Keratinocyte (primary cell): ENCODE results near the gene PRKAR1B.

Experiments
- CTCF ChIP-seq, 3 experiments: IDR thresholded peaks in 1 of 3; conservative IDR thresholded peaks in 1 of 3; optimal IDR thresholded peaks in 1 of 3; 2 replicates in 2 of 3; 3 replicates in 1 of 3; pipeline versions ENCODE3 to v1.5.1; 2011; ENCODE audit warnings: low read length in 3 of 3, mild to moderate bottlenecking in 3 of 3, moderate library complexity in 2 of 3, control low read depth in 1 of 3, inconsistent platforms in 1 of 3; ENCODE audit not compliant: insufficient read depth in 2 of 3; ENCODE audit errors: extremely low read depth in 1 of 3
- EZH2 ChIP-seq: IDR thresholded peaks from one replicate; pipeline ENCODE4 v1.6.1; 2012; ENCODE audit warnings: inconsistent platforms, mild to moderate bottlenecking, low read length, moderate library complexity

- no peak for TF ChIP-seq CTCF (optimal IDR thresholded peaks at IDR 0.05 in 1 of 3, IDR thresholded peaks at IDR 0.05 in 1 of 3, conservative IDR thresholded peaks at IDR 0.05 in 1 of 3; ENCODE audit: extremely low read depth in 1 of 3, insufficient read depth in 2 of 3, low read length in 3 of 3)
- no peak for TF ChIP-seq EZH2
These were observed 1.7 kb downstream of the PRKAR1B start for GRCh38 chr7:725223-726005.
